Spleen (tissue), 11 donors: ENCODE measurements around the gene EVI5. TPM values are rescaled to one million over a fixed set of nuclear protein-coding genes. Genes with fewer than 3 reads are reported as not detected.
"Not testable (repeated sequence)": the region's sequence is repeated elsewhere in the genome, so short reads cannot be mapped to it uniquely, and the experiment has no call there.

ENCODE experiments used
- DNase-seq: peaks from one replicate; pipeline ENCODE4 v3.0.0-alpha.2; 2020
- H3K27ac ChIP-seq, 8 donors: fragments of 200-600 bp; sonication (generic) in 7 of 8; 1 replicate in 4 of 8; 2 replicates in 4 of 8; pipeline versions ENCODE4 v1.5.0 to v1.8.0; 2016 to 2021; ENCODE audit warnings: inconsistent platforms in 4 of 8, mild to moderate bottlenecking in 4 of 8, moderate library complexity in 1 of 8
- H3K27me3 ChIP-seq, 7 donors: fragments of 200-600 bp; sonication (generic) in 6 of 7; replicated peaks in 1 of 7; 1 replicate in 4 of 7; 2 replicates in 3 of 7; pipeline versions ENCODE4 v1.5.0 to v1.8.0; 2016 to 2021; ENCODE audit warnings: inconsistent platforms in 3 of 7, mild to moderate bottlenecking in 1 of 7
- H3K36me3 ChIP-seq, 6 donors: fragments of 200-600 bp; sonication (generic) in 5 of 6; 1 replicate in 4 of 6; 2 replicates in 2 of 6; pipeline versions ENCODE4 v1.5.0 to v1.8.0; 2016 to 2021; ENCODE audit warnings: inconsistent platforms in 2 of 6
- H3K4me1 ChIP-seq, 6 donors: fragments of 200-600 bp; sonication (generic) in 5 of 6; 1 replicate in 3 of 6; 2 replicates in 3 of 6; pipeline versions ENCODE4 v1.5.0 to v1.8.0; 2016 to 2021; ENCODE audit warnings: inconsistent platforms in 3 of 6
- H3K4me3 ChIP-seq, 8 donors: fragments of 200-600 bp; sonication (generic) in 7 of 8; 1 replicate in 4 of 8; 2 replicates in 4 of 8; pipeline versions ENCODE4 v1.5.0 to v1.8.0; 2016 to 2021; ENCODE audit warnings: inconsistent platforms in 4 of 8, mild to moderate bottlenecking in 4 of 8, moderate library complexity in 2 of 8
- H3K9me3 ChIP-seq, 8 donors: fragments of 200-600 bp; sonication (generic) in 7 of 8; 1 replicate in 4 of 8; 2 replicates in 4 of 8; pipeline versions ENCODE4 v1.5.0 to v1.8.0; 2016 to 2021; ENCODE audit warnings: inconsistent platforms in 4 of 8
- POLR2A ChIP-seq, 3 donors: fragments of 450-650 bp; IDR thresholded peaks; one replicate each; pipeline ENCODE4 v1.5.1; 2017; ENCODE audit warnings: antibody characterized with exemption in 3 of 3, mild to moderate bottlenecking in 1 of 3
- POLR2AphosphoS5 ChIP-seq, 3 donors: sonication (generic); formaldehyde crosslinking; IDR thresholded peaks; one replicate each; pipeline ENCODE4 v1.5.1; 2017; ENCODE audit warnings: antibody characterized with exemption in 3 of 3
- WGBS, 5 donors: extraction: QIAGEN DNeasy Blood & Tissue Kit in 3 of 5; methylation state at CpG; one replicate each; pipeline versions ENCODE4 v1.1.5 to v1.1.7; 2013 to 2018; 5-methylcytosine and 5-hydroxymethylcytosine counted together
- intact Hi-C: fragments of 100-400 bp; cut with DNase I; formaldehyde crosslinking; loops from one replicate; pipeline ENCODE4 v1.15.0; 2023; ENCODE audit warnings: low total_unique reads
- polyA plus RNA-seq, 3 donors: library from polyadenylated mRNA; stranded (reverse); fragments of 200-250 nt; gene quantifications; one replicate each; pipeline ENCODE4 v1.2.1, GENCODE V29; 2013
- total RNA-seq, 7 donors: library from RNA; depleted of rRNA in 3 of 7; stranded (reverse); fragments of >200 nt in 3 of 7; fragmentation: NEBNext Ultra II Directional in 4 of 7; extraction: Animal tissue kit (Norgen Biotek cat#: 25700) in 4 of 7; gene quantifications; one replicate each; pipeline versions ENCODE4 v1.1.0 to v1.2.1, GENCODE V29; 2016 to 2021
- TF ChIP-seq, protein P1 (sequence below), 11 experiments: fragments of 200-600 bp in 7 of 11; fragments of 450-650 bp in 4 of 11; sonication (generic) in 4 of 11; IDR thresholded peaks in 8 of 11; conservative IDR thresholded peaks in 3 of 11; 1 replicate in 7 of 11; 2 replicates in 4 of 11; pipeline versions ENCODE4 v1.4.0 to v1.8.0; 2016 to 2021; ENCODE audit warnings: antibody characterized with exemption in 11 of 11, inconsistent platforms in 4 of 11, mild to moderate bottlenecking in 1 of 11
- donor health status: healthy with polysubstance abuse.
- donor health status: DM: no; HTN: no; CAD: no; lungs with moderate emphysema.
- donor health status: DM: no; HTN: no; CAD: no.
- donor health status: Bipolar disorder and iron deficiency.
- donor health status: healthy.
- donor health status: DM: no; HTN: no; CAD: no.
- donor health status: DM: yes; HTN: yes; CAD: no.

Gene EVI5
- total and polyA plus RNA-seq, 10 donors, result 1.7 to 38.3 (median 27.0) TPM

DNA sequence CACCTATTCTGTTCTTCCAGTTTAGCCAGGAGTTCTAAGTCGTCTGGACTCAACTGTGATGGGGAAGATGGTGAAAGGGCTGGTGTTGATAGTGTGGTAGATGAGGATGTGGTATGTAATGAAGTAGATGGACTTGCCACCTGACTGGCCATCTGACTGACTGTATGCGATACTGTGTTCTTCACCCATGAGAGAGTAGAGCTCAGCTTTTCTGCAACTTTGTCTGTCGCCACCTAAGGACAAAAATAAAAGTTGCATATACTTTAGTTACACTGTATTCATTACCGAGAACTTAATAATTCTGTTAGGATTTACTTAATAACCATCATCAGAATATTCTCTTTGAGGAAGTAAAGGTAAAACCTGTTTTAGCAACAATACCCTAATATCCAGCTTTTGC lies 48.5 kb downstream of the EVI5 start:
- H3K4me3 ChIP-seq, result no peak overlapping the region
- no peaks in the 10 kb centered on the region for H3K9me3 ChIP-seq
- H3K36me3 ChIP-seq, result peaks cover 0 to 23% (median 4%) of the 10 kb centered on the region in 6 donors
- H3K4me1 ChIP-seq, result peaks cover 0 to 20% (median 9%) of the 10 kb centered on the region in 6 donors
- DNase-seq, result no peak
- intact Hi-C loops, result no loop called here
- no peak overlapping the region for H3K27ac ChIP-seq
- TF ChIP-seq POLR2AphosphoS5 (IDR thresholded peaks at IDR 0.05) (no peak), POLR2A (IDR thresholded peaks at IDR 0.05) (no peak)
- 69 to 89% (median 80%) methylated on average over 4 of the region's 4 CpGs for WGBS, 5 donors
- H3K27me3 ChIP-seq, result no peaks in the 10 kb centered on the region

DNA sequence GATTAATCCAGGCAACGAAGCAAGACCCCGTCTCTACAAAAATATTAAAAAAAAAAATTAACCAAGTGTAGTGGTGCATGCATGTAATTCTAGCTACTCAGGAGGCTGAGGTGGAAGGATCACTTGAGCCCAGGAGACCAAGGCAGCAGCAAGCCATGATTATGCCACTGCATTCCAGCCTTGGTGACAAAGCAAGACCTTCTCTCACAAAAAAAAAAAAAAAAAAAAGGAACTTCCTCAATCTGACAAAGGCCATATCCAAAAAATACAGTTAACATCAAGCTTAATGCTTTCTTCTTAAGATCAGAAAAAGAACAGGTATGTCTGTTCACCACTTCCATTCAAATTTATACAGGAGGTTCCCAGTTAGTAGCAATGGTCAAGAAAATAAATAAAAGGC lies 54.4 kb downstream of the EVI5 start:
- H3K27me3 ChIP-seq, result no peaks in the 10 kb centered on the region
- H3K4me3 ChIP-seq, result no peak overlapping the region
- TF ChIP-seq, protein P1, sequence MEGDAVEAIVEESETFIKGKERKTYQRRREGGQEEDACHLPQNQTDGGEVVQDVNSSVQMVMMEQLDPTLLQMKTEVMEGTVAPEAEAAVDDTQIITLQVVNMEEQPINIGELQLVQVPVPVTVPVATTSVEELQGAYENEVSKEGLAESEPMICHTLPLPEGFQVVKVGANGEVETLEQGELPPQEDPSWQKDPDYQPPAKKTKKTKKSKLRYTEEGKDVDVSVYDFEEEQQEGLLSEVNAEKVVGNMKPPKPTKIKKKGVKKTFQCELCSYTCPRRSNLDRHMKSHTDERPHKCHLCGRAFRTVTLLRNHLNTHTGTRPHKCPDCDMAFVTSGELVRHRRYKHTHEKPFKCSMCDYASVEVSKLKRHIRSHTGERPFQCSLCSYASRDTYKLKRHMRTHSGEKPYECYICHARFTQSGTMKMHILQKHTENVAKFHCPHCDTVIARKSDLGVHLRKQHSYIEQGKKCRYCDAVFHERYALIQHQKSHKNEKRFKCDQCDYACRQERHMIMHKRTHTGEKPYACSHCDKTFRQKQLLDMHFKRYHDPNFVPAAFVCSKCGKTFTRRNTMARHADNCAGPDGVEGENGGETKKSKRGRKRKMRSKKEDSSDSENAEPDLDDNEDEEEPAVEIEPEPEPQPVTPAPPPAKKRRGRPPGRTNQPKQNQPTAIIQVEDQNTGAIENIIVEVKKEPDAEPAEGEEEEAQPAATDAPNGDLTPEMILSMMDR (IDR thresholded peaks at IDR 0.05 in 8 of 11, conservative IDR thresholded peaks at IDR 0.05 in 3 of 11), result no peak
- TF ChIP-seq POLR2AphosphoS5 (IDR thresholded peaks at IDR 0.05), result no peak
- TF ChIP-seq POLR2A (IDR thresholded peaks at IDR 0.05), result no peak
- 80 to 100% (median 96%) methylated on average over 2 of the region's 2 CpGs for WGBS, 5 donors
- H3K9me3 ChIP-seq, result no peaks in the 10 kb centered on the region
- peaks cover 0 to 21% (median 0%) of the 10 kb centered on the region in 6 donors for H3K4me1 ChIP-seq
- intact Hi-C loops, result no loop called here
- H3K27ac ChIP-seq, result no peak overlapping the region
- DNase-seq, result no peak
- H3K36me3 ChIP-seq, result peaks cover 0 to 23% (median 4%) of the 10 kb centered on the region in 6 donors

DNA sequence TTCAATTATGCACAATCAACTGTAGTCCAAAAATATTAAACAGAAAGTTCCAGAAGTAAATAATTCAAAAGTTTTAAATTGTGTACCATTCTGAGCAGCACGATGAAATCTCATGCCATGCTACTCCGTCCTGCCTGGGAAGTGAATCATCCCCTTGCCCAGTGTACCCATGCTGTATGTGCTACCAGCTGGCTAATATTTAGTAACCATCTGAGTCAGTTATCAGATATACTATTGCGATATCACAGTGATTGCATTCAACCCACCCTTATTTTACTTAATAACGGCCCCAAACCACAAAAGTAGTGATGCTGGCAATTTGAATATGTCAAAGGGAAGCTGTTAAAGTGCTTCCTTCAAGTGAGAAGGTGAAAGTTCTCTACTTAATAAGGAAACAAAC lies 56.2 kb downstream of the EVI5 start:
- intact Hi-C loops, result no loop called here
- Histone ChIP-seq H3K27ac (no peak overlapping the region), H3K27me3 (no peaks in the 10 kb centered on the region), H3K36me3 (peaks cover 0 to 22% (median 0%) of the 10 kb centered on the region in 6 donors), H3K9me3 (peaks cover 0 to 3% (median 0%) of the 10 kb centered on the region in 8 donors), H3K4me1 (peaks cover 0 to 21% (median 0%) of the 10 kb centered on the region in 6 donors), H3K4me3 (no peak overlapping the region)
- 51 to 79% (median 59%) methylated on average over 4 of the region's 4 CpGs for WGBS, 5 donors
- no peak for DNase-seq
- no peak for TF ChIP-seq POLR2AphosphoS5 (IDR thresholded peaks at IDR 0.05)

DNA sequence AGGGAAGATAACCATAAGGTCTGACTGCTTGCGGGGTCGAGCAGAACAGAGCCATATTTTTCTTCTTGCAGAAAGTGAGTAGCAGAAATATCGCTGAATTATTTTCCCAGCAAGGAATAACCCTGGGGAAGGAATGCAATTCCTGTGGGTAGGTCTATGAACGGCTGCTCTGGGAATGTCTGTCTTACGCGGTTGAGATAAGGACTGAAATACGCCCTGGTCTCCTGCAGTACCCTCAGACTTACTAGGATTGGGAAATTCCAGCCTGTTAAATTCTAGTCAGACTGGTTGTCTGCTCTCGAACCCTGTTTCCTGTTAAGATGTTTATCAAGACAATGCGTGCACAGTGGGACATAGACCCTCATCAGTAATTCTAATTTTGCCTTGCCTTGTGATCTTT lies 61.2 kb downstream of the EVI5 start:
- H3K27me3 ChIP-seq, H3K27ac ChIP-seq, intact Hi-C loops, DNase-seq, H3K4me3 ChIP-seq, H3K4me1 ChIP-seq: not testable (repeated sequence)
- Histone ChIP-seq H3K9me3 (peaks cover 0 to 18% (median 2%) of the 10 kb centered on the region in 8 donors), H3K36me3 (peaks cover 0 to 20% (median 0%) of the 10 kb centered on the region in 6 donors)
- WGBS, 5 donors, result 89 to 95% (median 94%) methylated on average over 9 of the region's 9 CpGs

DNA sequence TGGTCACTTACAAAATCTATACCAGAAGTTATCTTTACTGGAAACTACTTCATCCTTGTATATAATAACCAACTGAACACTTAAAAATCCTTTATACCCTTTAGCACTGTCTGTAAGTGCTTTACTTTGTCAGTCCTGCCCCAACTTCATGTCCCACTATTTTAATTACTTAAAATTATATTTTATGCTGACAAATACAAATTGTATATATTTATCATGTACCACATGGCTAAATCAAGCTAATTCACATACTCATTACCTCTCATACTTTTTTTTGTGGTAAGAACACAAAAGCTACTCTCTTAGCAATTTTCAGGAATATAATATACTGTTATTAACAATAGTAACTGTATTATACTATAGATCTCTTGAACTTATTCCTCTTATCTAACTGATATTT lies 63.0 kb downstream of the EVI5 start:
- H3K27me3 ChIP-seq, result no peaks in the 10 kb centered on the region

DNA sequence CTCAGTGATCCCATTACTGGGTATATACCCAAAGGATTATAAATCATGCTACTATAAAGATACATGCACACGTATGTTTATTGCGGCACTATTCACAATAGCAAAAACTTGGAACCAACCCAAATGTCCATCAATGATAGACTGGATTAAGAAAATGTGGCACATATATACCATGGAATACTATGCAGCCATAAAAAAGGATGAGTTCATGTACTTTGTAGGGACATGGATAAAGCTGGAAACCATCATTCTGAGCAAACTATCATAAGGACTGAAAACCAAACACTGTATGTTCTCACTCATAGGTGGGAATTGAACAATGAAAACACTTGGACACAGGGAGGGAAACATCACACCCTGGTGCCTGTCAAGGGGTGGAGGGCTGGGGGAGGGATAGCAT lies 63.8 kb downstream of the EVI5 start:
- whole genome bisulfite sequencing, 5 donors, result 80 to 97% (median 85%) methylated on average over 1 to 2 of the region's 2 CpGs; no CpG with 5 or more reads in 2 of the 5 donors
- H3K4me3 ChIP-seq, H3K27me3 ChIP-seq, DNase-seq, intact Hi-C loops, H3K4me1 ChIP-seq, H3K27ac ChIP-seq: not testable (repeated sequence)
- H3K9me3 ChIP-seq, result peaks cover 0 to 18% (median 2%) of the 10 kb centered on the region in 8 donors
- H3K36me3 ChIP-seq, result peaks cover 0 to 20% (median 0%) of the 10 kb centered on the region in 6 donors

More for the DNA sequence above, 63.0 kb downstream of the EVI5 start:
- no peak for DNase-seq
- intact Hi-C loops, result no loop called here
- TF ChIP-seq POLR2A (IDR thresholded peaks at IDR 0.05), result no peak
- no peak for TF ChIP-seq POLR2AphosphoS5 (IDR thresholded peaks at IDR 0.05)
- TF ChIP-seq, protein P1 (IDR thresholded peaks at IDR 0.05 in 8 of 11, conservative IDR thresholded peaks at IDR 0.05 in 3 of 11), result no peak
- peaks cover 0 to 20% (median 0%) of the 10 kb centered on the region in 6 donors for H3K36me3 ChIP-seq
- H3K4me1 ChIP-seq, result no peaks in the 10 kb centered on the region
- H3K4me3 ChIP-seq, result no peak overlapping the region
- no peak overlapping the region for H3K27ac ChIP-seq
- H3K9me3 ChIP-seq, result peaks cover 0 to 18% (median 2%) of the 10 kb centered on the region in 8 donors

DNA sequence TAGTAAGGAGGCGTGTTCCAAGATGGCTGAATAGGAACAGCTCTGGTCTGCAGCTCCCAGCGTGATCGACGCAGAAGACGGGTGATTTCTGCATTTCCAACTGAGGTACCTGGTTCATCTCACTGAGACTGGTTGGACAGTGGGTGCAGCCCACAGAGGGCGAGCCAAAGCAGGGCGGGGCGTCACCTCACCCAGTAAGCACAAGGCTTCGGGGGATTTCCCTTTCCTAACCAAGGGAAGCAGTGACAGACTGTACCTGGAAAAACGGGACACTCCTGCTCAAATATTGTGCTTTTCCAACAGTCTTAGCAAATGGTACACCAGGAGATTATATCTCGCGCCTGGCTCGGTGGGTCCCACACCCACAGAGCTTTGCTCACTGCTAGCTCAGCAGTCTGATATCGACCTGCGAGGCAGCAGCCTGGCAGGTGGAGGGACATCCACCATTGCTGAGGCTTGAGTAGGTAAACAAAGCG lies 69.4 kb downstream of the EVI5 start:
- WGBS, 5 donors, result 93 to 96% (median 95%) methylated on average over 16 of the region's 16 CpGs
- intact Hi-C loops, H3K27ac ChIP-seq, H3K4me1 ChIP-seq, H3K36me3 ChIP-seq, H3K4me3 ChIP-seq, DNase-seq, H3K27me3 ChIP-seq, H3K9me3 ChIP-seq: not testable (repeated sequence)
